HG03039 (cell line): ENCODE data around the gene REXO4.
"Not testable (repeated sequence)": the region's sequence is repeated elsewhere in the genome, so short reads cannot be mapped to it uniquely, and the experiment has no call there.

ENCODE experiments used
- ATAC-seq: cut with Tn5 transposase; IDR thresholded peaks from one replicate; pipeline ENCODE4 v1.9.1; 2021; ENCODE audit warnings: mild to moderate bottlenecking, moderate library complexity; ENCODE audit not compliant: unreplicated experiment

The REXO4 gene

GRCh38 chr9:133451865-133452264, 34.1 kb upstream of the REXO4 start:
- not testable (repeated sequence) for ATAC-seq

GRCh38 chr9:133449760-133450159, 31.9 kb upstream of the REXO4 start:
- no peak for ATAC-seq

GRCh38 chr9:133448487-133448972, 30.7 kb upstream of the REXO4 start:
- no peak for ATAC-seq

- ATAC-seq, result no peak
Observed at GRCh38 chr9:133445293-133445969, 27.6 kb upstream of the REXO4 start.

- ATAC-seq, result no peak
Observed at GRCh38 chr9:133443982-133444381, 26.2 kb upstream of the REXO4 start.

- ATAC-seq, result no peak
Observed at GRCh38 chr9:133443248-133443647, 25.4 kb upstream of the REXO4 start.

GRCh38 chr9:133441571-133441970, 23.8 kb upstream of the REXO4 start:
- ATAC-seq, result no peak

GRCh38 chr9:133440874-133441273, 23.1 kb upstream of the REXO4 start:
- no peak for ATAC-seq

GRCh38 chr9:133439337-133439736, 21.5 kb upstream of the REXO4 start:
- ATAC-seq, result no peak

GRCh38 chr9:133437753-133438531, 20.1 kb upstream of the REXO4 start:
- ATAC-seq, result no peak

- ATAC-seq, result no peak
Observed at GRCh38 chr9:133436681-133437080, 18.9 kb upstream of the REXO4 start.

GRCh38 chr9:133433351-133433843, 15.6 kb upstream of the REXO4 start:
- ATAC-seq, result no peak

- no peak for ATAC-seq
Observed at GRCh38 chr9:133430244-133430643, 12.4 kb upstream of the REXO4 start.

GRCh38 chr9:133429641-133430161, 11.9 kb upstream of the REXO4 start:
- ATAC-seq, result no peak

- no peak for ATAC-seq
Observed at GRCh38 chr9:133429214-133429613, 11.4 kb upstream of the REXO4 start.

GRCh38 chr9:133428617-133429101, 10.8 kb upstream of the REXO4 start:
- ATAC-seq, result no peak

- no peak for ATAC-seq
Observed at GRCh38 chr9:133427658-133428348, 10.0 kb upstream of the REXO4 start.

GRCh38 chr9:133426011-133426410, 8.2 kb upstream of the REXO4 start:
- no peak for ATAC-seq

GRCh38 chr9:133425049-133425632, 7.3 kb upstream of the REXO4 start:
- ATAC-seq, result no peak

- ATAC-seq, result no peak
Observed at GRCh38 chr9:133424187-133424586, 6.4 kb upstream of the REXO4 start.

GRCh38 chr9:133423216-133423615, 5.4 kb upstream of the REXO4 start:
- ATAC-seq, result no peak
